SJSA1 (cell line): ENCODE results near the gene PGF. TPM values are rescaled to one million over a fixed set of nuclear protein-coding genes. Genes with fewer than 3 reads are reported as not detected.
"Not testable (repeated sequence)": the region's sequence is repeated elsewhere in the genome, so short reads cannot be mapped to it uniquely, and the experiment has no call there.

Experiments
- DNase-seq, 2 experiments: peaks; one replicate each; pipeline ENCODE4 v3.0.0-alpha.2; 2015 to 2020; ENCODE audit warnings: low spot score in 2 of 2, low read depth in 1 of 2
- H3K27ac ChIP-seq: fragments of 250-450 bp; sonication (Bioruptor Pico); 2 replicates; pipeline ENCODE4 v1.5.1; 2020; ENCODE audit warnings: mild to moderate bottlenecking, moderate library complexity
- H3K27me3 ChIP-seq: fragments of 250-450 bp; sonication (Bioruptor Pico); replicated peaks from 2 replicates; pipeline ENCODE4 v1.5.1; 2020; ENCODE audit warnings: mild to moderate bottlenecking, moderate library complexity
- H3K36me3 ChIP-seq: fragments of 250-450 bp; sonication (Bioruptor Pico); 2 replicates; pipeline ENCODE4 v1.5.1; 2020; ENCODE audit warnings: mild to moderate bottlenecking
- H3K4me1 ChIP-seq: fragments of 250-450 bp; sonication (Bioruptor Pico); replicated peaks from 2 replicates; pipeline ENCODE4 v1.6.1; 2021; ENCODE audit warnings: mild to moderate bottlenecking
- H3K4me3 ChIP-seq: fragments of 250-450 bp; sonication (Bioruptor Pico); 2 replicates; pipeline ENCODE4 v1.5.1; 2020; ENCODE audit warnings: mild to moderate bottlenecking
- H3K9me3 ChIP-seq: fragments of 250-450 bp; sonication (Bioruptor Pico); replicated peaks from 2 replicates; pipeline ENCODE4 v1.5.1; 2020; ENCODE audit warnings: mild to moderate bottlenecking
- total RNA-seq: library from RNA; depleted of rRNA; stranded (reverse); fragments of >200 nt; shearing (Covaris generic); gene quantifications from 2 replicates; pipeline ENCODE4 v1.2.3, GENCODE V29; 2014; rRNA removed

PGF gene
- 0.79 and 1.6 TPM in 2 replicates for total RNA-seq

GRCh38 chr14:74955229-74956026 lies at the start of gene PGF:
Gene PGF, minus strand, starts transcription at chr14:74955597. Its CDS starts 355 bp downstream, at chr14:74955242.
- Histone ChIP-seq H3K4me3 (peak within 1 kb of the TSS; percentile 40), H3K27me3 (no peaks in the 10 kb centered on the region; the same call in 1 of the 2 replicates), H3K36me3 (no peaks in the 10 kb centered on the region), H3K9me3 (no peaks in the 10 kb centered on the region), H3K4me1 (peaks cover 9% of the 10 kb centered on the region), H3K27ac (no peak within 1 kb of the TSS)
- no peak for DNase-seq

DNA sequence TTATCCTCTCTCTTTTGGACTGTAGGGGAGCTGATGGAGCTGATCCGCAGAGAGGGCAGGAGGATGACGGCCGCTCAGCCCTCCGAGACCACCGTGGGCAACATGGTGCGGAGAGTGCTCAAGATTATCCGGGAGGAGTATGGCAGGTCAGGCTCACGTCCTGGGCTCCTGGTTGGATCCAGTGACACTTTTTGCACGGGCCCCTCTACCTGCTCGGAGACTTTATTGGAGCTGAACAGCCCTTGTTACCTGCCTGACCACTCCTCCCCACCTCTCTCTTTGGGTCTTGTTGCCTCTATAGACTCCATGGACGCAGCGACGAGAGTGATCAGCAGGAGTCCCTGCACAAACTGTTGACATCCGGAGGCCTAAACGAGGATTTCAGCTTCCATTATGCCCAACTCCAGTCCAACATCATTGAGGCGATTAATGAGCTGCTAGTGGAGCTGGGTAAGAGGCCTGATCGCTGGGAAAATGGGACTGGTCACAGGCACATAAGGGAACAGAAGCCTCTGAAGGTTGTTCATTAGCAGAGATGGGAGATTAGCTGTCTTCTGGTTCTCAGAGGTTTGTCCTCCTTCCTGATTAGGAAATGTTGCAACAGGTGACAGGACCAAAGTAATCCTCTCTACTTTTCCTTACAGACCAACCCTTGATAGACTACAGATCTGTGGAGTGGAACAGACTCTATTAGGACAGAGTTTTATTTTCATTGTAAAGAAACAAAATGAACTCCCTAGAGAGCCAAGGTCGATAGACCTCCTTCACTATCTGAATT lies 48.0 kb upstream of the PGF start:
- no peak overlapping the region; the same call in 1 of the 2 replicates for H3K27ac ChIP-seq
- H3K36me3 ChIP-seq, result peaks cover 40% of the 10 kb centered on the region
- DNase-seq, result peak in 1 of 2 experiments; percentile 3
- no peaks in the 10 kb centered on the region for H3K9me3 ChIP-seq
- H3K4me1 ChIP-seq, result 0 out of 2 replicates have a peak, but pooled peaks cover 7% of the 10 kb centered on the region
- H3K4me3 ChIP-seq, result peak overlapping the region; percentile 63
- no peaks in the 10 kb centered on the region for H3K27me3 ChIP-seq

- H3K9me3 ChIP-seq, result no peaks in the 10 kb centered on the region
- DNase-seq, result peak; percentile 96
- H3K27ac ChIP-seq, result peak within 1 kb of the TSS; percentile 45
- H3K4me3 ChIP-seq, result peak within 1 kb of the TSS; percentile 63
- H3K27me3 ChIP-seq, result no peaks in the 10 kb centered on the region
- H3K4me1 ChIP-seq, result 0 out of 2 replicates have a peak, but pooled peaks cover 7% of the 10 kb centered on the region
- H3K36me3 ChIP-seq, result peaks cover 35% of the 10 kb centered on the region
Observed at GRCh38 chr14:75002392-75003249, 47.2 kb upstream of the PGF start, which contains the start of gene EIF2B2. Gene EIF2B2, plus strand, starts transcription at chr14:75002921. Its CDS starts 70 bp downstream, at chr14:75002991.

DNA sequence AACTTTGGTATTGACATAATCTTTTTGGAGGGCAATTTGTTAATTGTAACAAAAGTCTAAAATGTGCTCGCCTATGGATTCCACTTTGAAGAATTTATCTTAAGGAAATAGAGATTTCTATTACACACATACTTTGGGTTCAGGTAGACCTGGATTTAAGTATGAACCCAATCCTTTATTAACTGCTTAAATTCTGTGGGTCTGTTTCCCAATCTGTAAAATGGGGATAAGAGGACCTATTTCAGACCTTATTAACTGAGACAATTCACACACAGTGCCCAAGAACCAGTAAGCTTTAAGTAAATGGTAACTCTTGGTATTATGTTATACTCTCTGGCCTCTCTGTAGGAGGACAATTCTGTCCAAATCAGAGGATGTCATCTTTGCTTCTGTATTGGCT lies 46.5 kb upstream of the PGF start:
- no peak for DNase-seq
- H3K4me1 ChIP-seq, result 0 out of 2 replicates have a peak, but pooled peaks cover 7% of the 10 kb centered on the region
- H3K4me3 ChIP-seq, result peak overlapping the region; percentile 63
- H3K36me3 ChIP-seq, result peaks cover 28% of the 10 kb centered on the region
- H3K9me3 ChIP-seq, result no peaks in the 10 kb centered on the region
- H3K27me3 ChIP-seq, result no peaks in the 10 kb centered on the region
- peak overlapping the region; percentile 45 for H3K27ac ChIP-seq

- Histone ChIP-seq H3K27ac (no peak overlapping the region), H3K9me3 (no peaks in the 10 kb centered on the region), H3K4me1 (0 out of 2 replicates have a peak, but pooled peaks cover 7% of the 10 kb centered on the region), H3K27me3 (no peaks in the 10 kb centered on the region), H3K36me3 (peaks cover 21% of the 10 kb centered on the region), H3K4me3 (no peak overlapping the region)
- DNase-seq, result no peak
Observed at GRCh38 chr14:75001261-75001660, 45.9 kb upstream of the PGF start.

- not testable (repeated sequence) for DNase-seq, H3K36me3 ChIP-seq
Observed at GRCh38 chr14:74995781-74996180, 40.4 kb upstream of the PGF start.

DNA sequence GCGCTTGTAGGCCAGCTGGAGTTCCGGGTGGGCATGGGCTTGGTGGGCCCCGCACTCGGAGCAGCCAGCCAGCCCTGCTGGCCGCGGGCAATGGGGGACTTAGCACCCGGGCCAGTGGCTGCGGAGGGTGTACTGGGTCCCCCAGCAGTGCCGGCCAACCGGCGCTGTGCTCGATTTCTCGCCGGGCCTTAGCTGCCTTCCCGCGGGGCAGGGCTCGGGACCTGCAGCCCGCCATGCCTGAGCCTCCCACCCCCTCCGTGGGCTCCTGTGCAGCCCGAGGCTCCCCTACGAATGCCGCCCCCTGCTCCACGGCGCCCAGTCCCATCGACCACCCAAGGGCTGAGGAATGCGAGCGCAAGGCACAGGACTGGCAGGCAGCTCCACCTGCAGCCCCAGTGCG lies 38.8 kb upstream of the PGF start:
- not testable (repeated sequence) for H3K4me3 ChIP-seq, H3K4me1 ChIP-seq

More at GRCh38 chr14:74995781-74996180, 40.4 kb upstream of the PGF start:
- not testable (repeated sequence) for H3K27me3 ChIP-seq, H3K4me1 ChIP-seq, H3K9me3 ChIP-seq, H3K27ac ChIP-seq, H3K4me3 ChIP-seq

GRCh38 chr14:74988993-74989392 lies 33.6 kb upstream of the PGF start:
- Histone ChIP-seq H3K4me1 (no peaks in the 10 kb centered on the region), H3K27me3 (no peaks in the 10 kb centered on the region), H3K9me3 (no peaks in the 10 kb centered on the region), H3K27ac (no peak overlapping the region), H3K36me3 (no peaks in the 10 kb centered on the region), H3K4me3 (no peak overlapping the region)
- no peak for DNase-seq

More for the DNA sequence above, 38.8 kb upstream of the PGF start:
- H3K36me3 ChIP-seq, H3K9me3 ChIP-seq, DNase-seq, H3K27me3 ChIP-seq, H3K27ac ChIP-seq: not testable (repeated sequence)

GRCh38 chr14:74988131-74988530 lies 32.7 kb upstream of the PGF start:
- no peak overlapping the region for H3K27ac ChIP-seq
- H3K4me3 ChIP-seq, result no peak overlapping the region
- H3K36me3 ChIP-seq, result no peaks in the 10 kb centered on the region
- no peaks in the 10 kb centered on the region for H3K9me3 ChIP-seq
- no peaks in the 10 kb centered on the region for H3K27me3 ChIP-seq
- no peaks in the 10 kb centered on the region for H3K4me1 ChIP-seq
- DNase-seq, result no peak

- H3K27ac ChIP-seq, result no peak overlapping the region
Observed at GRCh38 chr14:74985806-74986205, 30.4 kb upstream of the PGF start.

DNA sequence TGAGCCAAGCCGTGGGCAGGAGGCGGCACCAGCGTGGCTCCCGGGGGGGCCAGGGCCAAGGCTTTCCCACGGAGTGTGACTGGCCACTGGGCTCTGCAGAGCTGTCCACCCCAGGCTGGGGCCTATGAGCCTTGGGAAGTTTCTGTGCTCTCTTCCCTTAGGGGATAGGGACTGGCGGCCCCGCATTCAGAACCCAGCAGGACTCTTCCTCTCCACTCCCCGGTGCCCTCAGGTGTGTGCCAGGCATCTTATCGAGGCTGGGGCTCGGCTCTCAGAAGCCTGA lies 29.6 kb upstream of the PGF start:
- Histone ChIP-seq H3K4me3 (no peak overlapping the region), H3K27ac (no peak overlapping the region), H3K4me1 (peaks cover 9% of the 10 kb centered on the region), H3K9me3 (no peaks in the 10 kb centered on the region), H3K27me3 (no peaks in the 10 kb centered on the region), H3K36me3 (no peaks in the 10 kb centered on the region)
- no peak for DNase-seq

More at GRCh38 chr14:74985806-74986205, 30.4 kb upstream of the PGF start:
- peaks cover 7% of the 10 kb centered on the region for H3K4me1 ChIP-seq
- DNase-seq, result no peak
- H3K9me3 ChIP-seq, result no peaks in the 10 kb centered on the region
- no peak overlapping the region for H3K4me3 ChIP-seq
- no peaks in the 10 kb centered on the region for H3K36me3 ChIP-seq
- H3K27me3 ChIP-seq, result no peaks in the 10 kb centered on the region

DNA sequence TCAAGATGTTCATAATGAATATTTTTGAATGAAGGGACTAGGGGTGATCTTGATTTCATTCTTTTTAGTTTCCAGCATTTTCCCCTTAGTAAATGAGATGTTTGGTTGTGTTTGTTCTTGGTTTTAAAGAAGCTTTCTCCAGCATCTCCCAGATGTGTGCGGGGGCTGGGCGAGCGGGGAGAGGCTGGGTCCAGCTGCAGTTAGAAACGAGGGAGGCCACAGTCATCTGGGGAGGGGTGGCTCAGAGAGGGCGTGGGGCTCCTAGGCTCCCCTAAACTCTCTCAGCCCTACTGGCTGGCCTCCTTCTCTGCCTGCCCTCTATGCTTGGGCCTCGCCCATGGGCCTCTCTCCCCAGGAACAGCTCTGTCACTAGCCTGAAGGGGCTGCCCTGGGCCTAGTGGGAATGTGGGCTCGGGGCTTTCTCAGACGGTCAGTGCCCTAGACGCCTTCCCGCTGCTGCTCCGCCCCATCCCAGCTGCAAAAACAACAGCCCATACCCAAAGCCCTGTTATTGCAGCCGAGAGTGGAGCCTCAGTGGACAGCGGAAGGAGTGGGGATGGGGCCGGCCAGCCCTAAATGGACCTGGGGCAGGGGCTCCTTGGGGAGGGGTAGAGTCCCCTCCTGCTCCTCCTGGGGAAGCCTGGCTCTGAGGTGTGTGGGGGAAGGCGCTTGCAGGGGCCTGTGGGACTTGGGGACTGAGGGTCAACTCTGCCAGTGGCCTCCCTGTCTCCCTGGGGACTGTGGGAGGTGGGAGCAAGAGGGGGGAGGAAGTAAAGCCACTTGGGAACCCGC lies 29.0 kb upstream of the PGF start:
- no peaks in the 10 kb centered on the region for H3K27me3 ChIP-seq
- no peaks in the 10 kb centered on the region for H3K9me3 ChIP-seq
- DNase-seq, result no peak
- no peaks in the 10 kb centered on the region for H3K36me3 ChIP-seq
- no peak overlapping the region for H3K27ac ChIP-seq
- H3K4me1 ChIP-seq, result peaks cover 12% of the 10 kb centered on the region
- H3K4me3 ChIP-seq, result no peak overlapping the region

GRCh38 chr14:74983343-74983742 lies 27.9 kb upstream of the PGF start:
- DNase-seq, result no peak
- H3K27me3 ChIP-seq, result no peaks in the 10 kb centered on the region
- no peak overlapping the region for H3K4me3 ChIP-seq
- peaks cover 12% of the 10 kb centered on the region for H3K4me1 ChIP-seq
- no peaks in the 10 kb centered on the region for H3K36me3 ChIP-seq
- no peak overlapping the region for H3K27ac ChIP-seq
- H3K9me3 ChIP-seq, result no peaks in the 10 kb centered on the region
